Rectal smooth muscle tissue (tissue), 1 donor: ENCODE results near the gene WDR45B.
"Not testable (repeated sequence)": the region's sequence is repeated elsewhere in the genome, so short reads cannot be mapped to it uniquely, and the experiment has no call there.

Experiments used
- H3K27ac ChIP-seq: one replicate; pipeline ENCODE4 v1.7.0; 2013; ENCODE audit warnings: low read depth, low read length, inconsistent platforms
- H3K27me3 ChIP-seq: one replicate; pipeline ENCODE4 v1.7.0; 2013; ENCODE audit warnings: low read length; ENCODE audit not compliant: control insufficient read depth, insufficient read depth
- H3K36me3 ChIP-seq: one replicate; pipeline ENCODE4 v1.7.0; 2013; ENCODE audit warnings: low read length; ENCODE audit not compliant: control insufficient read depth, insufficient read depth
- H3K4me1 ChIP-seq: one replicate; pipeline ENCODE4 v1.7.0; 2013; ENCODE audit warnings: low read length; ENCODE audit not compliant: control insufficient read depth, insufficient read depth
- H3K4me3 ChIP-seq: one replicate; pipeline ENCODE4 v1.7.0; 2013; ENCODE audit warnings: low read length
- H3K9ac ChIP-seq: one replicate; pipeline ENCODE4 v1.7.0; 2013; ENCODE audit warnings: low read length

WDR45B gene

GRCh38 chr17:82661717-82662683, 13.8 kb upstream of the WDR45B start:
- Histone ChIP-seq H3K4me1 (no peaks in the 10 kb centered on the region), H3K27ac (no peak overlapping the region), H3K36me3 (peaks cover 14% of the 10 kb centered on the region), H3K4me3 (no peak overlapping the region), H3K27me3 (no peaks in the 10 kb centered on the region), H3K9ac (no peak overlapping the region)

DNA sequence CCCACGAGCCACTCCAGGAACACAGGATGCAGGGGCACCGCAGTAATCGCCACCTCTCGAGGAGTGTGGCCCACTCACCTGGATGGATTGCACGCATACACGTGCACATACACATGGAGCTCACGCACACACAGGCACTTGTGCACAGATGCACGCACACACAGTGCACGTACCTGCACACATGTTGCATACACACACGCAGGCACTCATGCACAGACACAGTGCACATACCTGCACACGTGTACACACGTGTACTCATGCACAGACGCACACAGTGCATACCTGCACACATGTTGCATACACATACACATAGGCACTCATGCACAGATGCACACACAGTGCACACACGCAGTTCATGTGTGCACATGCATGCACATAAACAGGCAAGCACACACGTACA, 11.6 kb upstream of the WDR45B start:
- no peak overlapping the region for H3K4me3 ChIP-seq
- no peak overlapping the region for H3K9ac ChIP-seq
- no peaks in the 10 kb centered on the region for H3K27me3 ChIP-seq
- H3K27ac ChIP-seq: no peak overlapping the region
- no peaks in the 10 kb centered on the region for H3K4me1 ChIP-seq
- peaks cover 19% of the 10 kb centered on the region for H3K36me3 ChIP-seq

DNA sequence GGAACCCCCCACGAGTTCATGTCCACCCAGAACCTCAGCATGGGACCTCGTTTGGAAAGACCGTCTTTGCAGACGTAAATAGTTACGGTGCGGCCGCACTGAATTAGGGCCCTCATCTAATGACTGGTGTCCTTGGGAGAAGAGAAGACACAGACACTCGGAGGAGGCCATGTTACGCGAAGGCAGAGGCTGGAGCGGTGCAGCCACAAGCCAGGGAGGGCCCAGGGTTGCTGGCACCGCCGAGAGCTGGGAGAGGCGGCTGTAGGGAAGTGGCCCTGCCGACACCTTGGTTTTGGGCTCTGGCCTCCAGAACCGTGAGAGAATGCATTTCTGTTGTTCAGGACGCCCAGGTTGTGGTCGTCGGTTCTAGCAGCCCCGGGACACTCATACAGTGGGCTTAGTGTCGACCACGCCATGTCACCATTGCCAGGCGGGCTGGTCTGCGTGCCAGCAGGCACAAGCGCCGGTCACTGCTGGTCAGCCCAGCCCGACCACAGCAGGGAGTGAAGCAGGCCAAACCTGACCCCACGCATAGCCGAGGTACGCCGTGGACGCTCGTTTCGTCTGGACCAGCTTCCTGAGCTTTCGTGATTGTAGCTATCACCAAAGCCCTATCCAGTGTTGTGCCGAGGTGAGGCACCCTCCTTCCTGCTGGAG, 10.7 kb upstream of the WDR45B start:
- no peak overlapping the region for H3K27ac ChIP-seq
- no peaks in the 10 kb centered on the region for H3K4me1 ChIP-seq
- peaks cover 19% of the 10 kb centered on the region for H3K36me3 ChIP-seq
- no peak overlapping the region for H3K4me3 ChIP-seq
- no peaks in the 10 kb centered on the region for H3K27me3 ChIP-seq
- no peak overlapping the region for H3K9ac ChIP-seq

- no peak overlapping the region for H3K4me3 ChIP-seq
- no peak overlapping the region for H3K9ac ChIP-seq
- no peaks in the 10 kb centered on the region for H3K4me1 ChIP-seq
- H3K27me3 ChIP-seq: no peaks in the 10 kb centered on the region
- H3K36me3 ChIP-seq: peaks cover 19% of the 10 kb centered on the region
- no peak overlapping the region for H3K27ac ChIP-seq
These were observed 10.1 kb upstream of the WDR45B start for GRCh38 chr17:82658331-82658730.

- H3K27ac ChIP-seq: no peak overlapping the region
- peaks cover 19% of the 10 kb centered on the region for H3K36me3 ChIP-seq
- no peaks in the 10 kb centered on the region for H3K27me3 ChIP-seq
- no peaks in the 10 kb centered on the region for H3K4me1 ChIP-seq
- H3K4me3 ChIP-seq: no peak overlapping the region
- H3K9ac ChIP-seq: no peak overlapping the region
These were observed 9.7 kb upstream of the WDR45B start for GRCh38 chr17:82657926-82658325.

DNA sequence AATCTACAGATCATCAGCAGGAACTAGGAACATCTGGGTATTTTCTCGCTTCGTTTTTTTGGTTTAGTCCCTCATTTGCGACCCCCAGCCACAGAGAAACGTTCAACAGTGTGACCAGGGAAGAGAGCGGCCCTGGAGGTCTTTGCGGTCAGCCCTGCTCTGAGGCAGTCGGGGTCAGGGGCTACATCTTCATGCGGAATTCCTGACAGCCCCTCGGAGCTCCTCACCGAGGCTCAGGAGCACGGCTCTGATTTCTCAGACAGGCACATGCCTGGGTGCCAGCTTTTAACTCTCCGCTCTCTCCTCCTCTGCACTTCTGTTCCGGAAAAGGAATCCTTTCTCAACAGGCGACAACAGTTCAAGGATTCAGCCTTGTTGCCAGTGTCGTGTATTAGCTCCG, 8.0 kb upstream of the WDR45B start:
- Histone ChIP-seq H3K27ac (no peak overlapping the region), H3K36me3 (peaks cover 14% of the 10 kb centered on the region)

GRCh38 chr17:82655523-82655922, 7.3 kb upstream of the WDR45B start:
- peak overlapping the region; percentile 35 for H3K4me3 ChIP-seq
- peaks cover 13% of the 10 kb centered on the region for H3K36me3 ChIP-seq
- H3K27ac ChIP-seq: no peak overlapping the region
- no peaks in the 10 kb centered on the region for H3K27me3 ChIP-seq
- H3K9ac ChIP-seq: no peak overlapping the region
- no peaks in the 10 kb centered on the region for H3K4me1 ChIP-seq

More for the DNA sequence above, 8.0 kb upstream of the WDR45B start:
- H3K9ac ChIP-seq: no peak overlapping the region
- no peaks in the 10 kb centered on the region for H3K4me1 ChIP-seq
- H3K27me3 ChIP-seq: no peaks in the 10 kb centered on the region
- H3K4me3 ChIP-seq: no peak overlapping the region

DNA sequence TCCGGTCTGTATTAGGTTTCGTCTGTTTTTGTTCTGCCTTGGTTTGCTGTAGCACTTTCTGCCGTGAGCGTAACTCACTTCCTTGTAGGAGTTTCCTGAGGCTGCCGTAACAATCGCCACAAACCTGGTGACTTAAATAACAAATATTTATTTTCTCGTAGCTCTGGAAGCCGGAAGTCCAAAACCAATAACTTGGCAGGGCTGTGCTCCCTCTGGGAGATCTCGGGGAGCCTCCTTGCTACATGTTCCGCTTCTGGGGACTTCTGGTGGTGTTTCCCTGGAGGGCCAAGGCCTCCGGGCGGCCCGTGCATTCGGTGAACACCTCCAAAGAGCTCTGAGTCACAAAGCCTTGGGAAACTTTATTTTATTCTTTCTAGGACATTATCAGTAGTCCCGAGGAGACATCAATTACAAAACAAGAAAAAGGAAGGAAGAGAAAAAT, 6.8 kb upstream of the WDR45B start:
- H3K4me3 ChIP-seq: peak overlapping the region; percentile 35
- H3K27ac ChIP-seq: no peak overlapping the region
- no peaks in the 10 kb centered on the region for H3K4me1 ChIP-seq
- peaks cover 9% of the 10 kb centered on the region for H3K36me3 ChIP-seq
- H3K9ac ChIP-seq: no peak overlapping the region
- H3K27me3 ChIP-seq: no peaks in the 10 kb centered on the region

DNA sequence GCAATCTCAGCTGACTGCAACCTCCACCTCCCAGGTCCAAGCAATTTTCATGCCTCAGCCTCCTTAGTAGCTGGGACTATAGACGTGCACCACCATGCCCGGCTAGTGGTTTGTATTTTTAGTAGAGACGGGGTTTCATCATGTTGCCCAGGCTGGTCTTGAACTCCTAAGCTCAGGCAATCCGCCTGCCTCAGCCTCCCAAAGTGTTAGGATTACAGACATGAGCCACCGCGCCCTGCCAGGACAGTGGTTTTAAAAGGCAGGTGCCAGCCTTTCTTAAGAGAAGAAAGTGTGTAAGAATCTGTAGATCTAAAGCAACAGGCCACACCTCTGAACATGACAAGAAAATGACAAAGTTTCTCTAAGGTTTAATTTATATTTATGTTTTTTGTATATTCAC, 6.4 kb upstream of the WDR45B start:
- H3K9ac ChIP-seq: not testable (repeated sequence)

GRCh38 chr17:82653651-82654528, 5.6 kb upstream of the WDR45B start:
- Histone ChIP-seq H3K9ac (peak overlapping the region; percentile 49), H3K4me1 (peaks cover 3% of the 10 kb centered on the region), H3K36me3 (peaks cover 5% of the 10 kb centered on the region), H3K27ac (no peak overlapping the region), H3K27me3 (no peaks in the 10 kb centered on the region), H3K4me3 (no peak overlapping the region)

More for the DNA sequence above, 6.4 kb upstream of the WDR45B start:
- H3K4me3 ChIP-seq, H3K4me1 ChIP-seq, H3K27me3 ChIP-seq, H3K36me3 ChIP-seq, H3K27ac ChIP-seq: not testable (repeated sequence)

DNA sequence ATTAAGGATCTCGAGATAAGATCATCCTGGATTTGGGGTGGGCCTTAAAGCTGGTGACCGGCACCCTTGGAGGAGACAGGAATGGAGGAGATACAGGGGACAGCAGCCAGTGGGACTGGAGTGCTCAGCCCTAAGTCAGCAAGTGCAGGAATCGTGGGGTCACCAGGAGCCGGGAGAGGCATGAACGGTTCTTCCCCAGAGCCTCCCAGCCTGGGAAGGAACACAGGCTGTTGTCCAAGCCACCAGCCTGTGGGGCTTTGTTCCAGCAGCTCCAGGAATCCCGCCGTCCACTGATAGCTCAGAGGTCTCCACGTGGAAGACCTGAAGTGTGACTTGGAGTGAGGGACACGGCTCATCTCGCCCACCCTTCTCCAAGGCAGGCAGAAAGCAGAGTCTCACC, 2.5 kb upstream of the WDR45B start:
- Histone ChIP-seq H3K36me3 (peaks cover 2% of the 10 kb centered on the region), H3K4me1 (peaks cover 7% of the 10 kb centered on the region), H3K9ac (no peak overlapping the region), H3K27me3 (no peaks in the 10 kb centered on the region), H3K27ac (no peak overlapping the region), H3K4me3 (no peak overlapping the region)
